T-helper 17 cell (primary cell): ENCODE data around the gene RAB40B. TPM values are rescaled to one million over a fixed set of nuclear protein-coding genes. Genes with fewer than 3 reads are reported as not detected.
"Not testable (repeated sequence)": the region's sequence is repeated elsewhere in the genome, so short reads cannot be mapped to it uniquely, and the experiment has no call there.

Experiments used
- ATAC-seq: fragments of 150-1000 bp; cut with Tn5 transposase; 2 replicates; pipeline ENCODE4 v1.10.0; 2021; ENCODE audit warnings: mild to moderate bottlenecking, moderate library complexity
- DNase-seq, 3 donors: peaks; one replicate each; pipeline versions ENCODE4 v3.0.0 to v3.0.0-alpha.2; 2020 to 2021
- H3K9me3 ChIP-seq: one replicate; pipeline ENCODE4 v1.7.0; 2013; ENCODE audit warnings: low read length, mild to moderate bottlenecking; ENCODE audit not compliant: control insufficient read depth, poor library complexity, severe bottlenecking
- H3K27ac Mint-ChIP-seq: one replicate; pipeline ENCODE4 v1.8.0; 2022; ENCODE audit warnings: mild to moderate bottlenecking, moderate library complexity, mixed read lengths
- H3K27me3 Mint-ChIP-seq: one replicate; pipeline ENCODE4 v1.8.0; 2022; ENCODE audit warnings: mixed read lengths
- H3K36me3 Mint-ChIP-seq: one replicate; pipeline ENCODE4 v1.8.0; 2022; ENCODE audit warnings: low read depth, mixed read lengths
- H3K4me1 Mint-ChIP-seq: one replicate; pipeline ENCODE4 v1.8.0; 2022; ENCODE audit warnings: mild to moderate bottlenecking, mixed read lengths
- H3K4me3 Mint-ChIP-seq: one replicate; pipeline ENCODE4 v1.8.0; 2022; ENCODE audit warnings: mild to moderate bottlenecking, moderate library complexity, mixed read lengths
- total RNA-seq, 4 donors: library from RNA in 2 of 4; stranded (reverse) in 2 of 4; gene quantifications; one replicate each; pipeline ENCODE4 v1.2.3 and lab custom pipeline; 2022 to 2026

The RAB40B gene
- total RNA-seq (1 to 10 TPM; 4.0 to 5.3 TPM), total RNA-seq (lab: John Stamatoyannopoulos, UW) (2.9 to 3.0 reads per million in 2 donors)

GRCh38 chr17:82698065-82698973, at the start of gene RAB40B:
TSS of gene RAB40B (minus strand) at chr17:82698698. CDS start at chr17:82698596, 102 bp downstream.
- Mint-ChIP-seq H3K4me3 (peak within 1 kb of the TSS; percentile 87), H3K4me1 (peaks cover 8% of the 10 kb centered on the region), H3K27me3 (no peaks in the 10 kb centered on the region), H3K36me3 (no peaks in the 10 kb centered on the region), H3K27ac (no peak within 1 kb of the TSS)
- ATAC-seq: peak; percentile 98
- H3K9me3 ChIP-seq: no peaks in the 10 kb centered on the region
- DNase-seq: peak; percentile 98 to 99 (median 98)

- H3K9me3 ChIP-seq: no peaks in the 10 kb centered on the region
- H3K4me3 Mint-ChIP-seq: no peak overlapping the region
- H3K4me1 Mint-ChIP-seq: no peaks in the 10 kb centered on the region
- H3K36me3 Mint-ChIP-seq: no peaks in the 10 kb centered on the region
- DNase-seq (no peak), ATAC-seq (no peak)
- no peak overlapping the region for H3K27ac Mint-ChIP-seq
- H3K27me3 Mint-ChIP-seq: no peaks in the 10 kb centered on the region
Observed at GRCh38 chr17:82745524-82745923, 47.0 kb upstream of the RAB40B start.

- not testable (repeated sequence) for H3K9me3 ChIP-seq, DNase-seq, H3K27ac Mint-ChIP-seq, ATAC-seq, H3K4me3 Mint-ChIP-seq, H3K4me1 Mint-ChIP-seq, H3K36me3 Mint-ChIP-seq, H3K27me3 Mint-ChIP-seq
Observed at GRCh38 chr17:82744736-82745135, 46.2 kb upstream of the RAB40B start.

GRCh38 chr17:82743344-82744219, 45.1 kb upstream of the RAB40B start:
- no peaks in the 10 kb centered on the region for H3K36me3 Mint-ChIP-seq
- no peaks in the 10 kb centered on the region for H3K27me3 Mint-ChIP-seq
- DNase-seq: no peak
- no peaks in the 10 kb centered on the region for H3K4me1 Mint-ChIP-seq
- ATAC-seq: no peak
- no peak overlapping the region for H3K4me3 Mint-ChIP-seq
- no peak overlapping the region for H3K27ac Mint-ChIP-seq
- no peaks in the 10 kb centered on the region for H3K9me3 ChIP-seq

- Mint-ChIP-seq H3K4me3 (no peak overlapping the region), H3K27me3 (no peaks in the 10 kb centered on the region), H3K36me3 (no peaks in the 10 kb centered on the region), H3K4me1 (peaks cover 2% of the 10 kb centered on the region), H3K27ac (no peak overlapping the region)
- H3K9me3 ChIP-seq: no peaks in the 10 kb centered on the region
- DNase-seq (no peak), ATAC-seq (no peak)
Observed at GRCh38 chr17:82740906-82741759, 42.6 kb upstream of the RAB40B start.

- no peak overlapping the region for H3K4me3 Mint-ChIP-seq
- H3K36me3 Mint-ChIP-seq: no peaks in the 10 kb centered on the region
- no peak overlapping the region for H3K27ac Mint-ChIP-seq
- no peaks in the 10 kb centered on the region for H3K27me3 Mint-ChIP-seq
- H3K4me1 Mint-ChIP-seq: peaks cover 3% of the 10 kb centered on the region
- DNase-seq (no peak), ATAC-seq (no peak)
- no peaks in the 10 kb centered on the region for H3K9me3 ChIP-seq
Observed at GRCh38 chr17:82737967-82738877, 39.7 kb upstream of the RAB40B start.

GRCh38 chr17:82736511-82737185, 38.1 kb upstream of the RAB40B start:
- DNase-seq: no peak
- H3K36me3 Mint-ChIP-seq: no peaks in the 10 kb centered on the region
- no peaks in the 10 kb centered on the region for H3K9me3 ChIP-seq
- no peak overlapping the region for H3K27ac Mint-ChIP-seq
- H3K4me3 Mint-ChIP-seq: peak overlapping the region; percentile 72
- ATAC-seq: no peak
- peaks cover 3% of the 10 kb centered on the region for H3K4me1 Mint-ChIP-seq
- H3K27me3 Mint-ChIP-seq: no peaks in the 10 kb centered on the region

- H3K27ac Mint-ChIP-seq: no peak within 1 kb of the TSS
- peaks cover 3% of the 10 kb centered on the region for H3K4me1 Mint-ChIP-seq
- H3K9me3 ChIP-seq: no peaks in the 10 kb centered on the region
- no peaks in the 10 kb centered on the region for H3K27me3 Mint-ChIP-seq
- no peaks in the 10 kb centered on the region for H3K36me3 Mint-ChIP-seq
- ATAC-seq (peak; percentile 69), DNase-seq (peak in 1 of 3 donors; percentile 32)
- peak within 1 kb of the TSS; percentile 72 for H3K4me3 Mint-ChIP-seq
Observed at GRCh38 chr17:82734987-82735866, 36.7 kb upstream of the RAB40B start, which contains the start of gene FN3K. TSS of gene FN3K (plus strand) at chr17:82735615. CDS start at chr17:82735637, 22 bp downstream.

- H3K27me3 Mint-ChIP-seq: no peaks in the 10 kb centered on the region
- H3K4me1 Mint-ChIP-seq: peaks cover 3% of the 10 kb centered on the region
- H3K36me3 Mint-ChIP-seq: no peaks in the 10 kb centered on the region
- no peak overlapping the region for H3K27ac Mint-ChIP-seq
- DNase-seq: no peak
- H3K4me3 Mint-ChIP-seq: no peak overlapping the region
- H3K9me3 ChIP-seq: no peaks in the 10 kb centered on the region
- no peak for ATAC-seq
Observed at GRCh38 chr17:82732118-82732743, 33.7 kb upstream of the RAB40B start.

GRCh38 chr17:82729479-82730260, 31.2 kb upstream of the RAB40B start:
- no peak for DNase-seq

More at GRCh38 chr17:82729479-82730260, 31.2 kb upstream of the RAB40B start:
- Mint-ChIP-seq H3K36me3 (no peaks in the 10 kb centered on the region), H3K4me3 (no peak overlapping the region), H3K4me1 (no peaks in the 10 kb centered on the region), H3K27me3 (no peaks in the 10 kb centered on the region), H3K27ac (no peak overlapping the region)
- ATAC-seq: no peak
- H3K9me3 ChIP-seq: no peaks in the 10 kb centered on the region
